T1000 (cell line): ENCODE measurements around the gene GRHL1.

ENCODE experiments used
- DNase-seq: peaks from one replicate; lab custom pipeline; 2025; ENCODE audit warnings: mixed read lengths; lab: John Stamatoyannopoulos, UW

The GRHL1 gene

DNA sequence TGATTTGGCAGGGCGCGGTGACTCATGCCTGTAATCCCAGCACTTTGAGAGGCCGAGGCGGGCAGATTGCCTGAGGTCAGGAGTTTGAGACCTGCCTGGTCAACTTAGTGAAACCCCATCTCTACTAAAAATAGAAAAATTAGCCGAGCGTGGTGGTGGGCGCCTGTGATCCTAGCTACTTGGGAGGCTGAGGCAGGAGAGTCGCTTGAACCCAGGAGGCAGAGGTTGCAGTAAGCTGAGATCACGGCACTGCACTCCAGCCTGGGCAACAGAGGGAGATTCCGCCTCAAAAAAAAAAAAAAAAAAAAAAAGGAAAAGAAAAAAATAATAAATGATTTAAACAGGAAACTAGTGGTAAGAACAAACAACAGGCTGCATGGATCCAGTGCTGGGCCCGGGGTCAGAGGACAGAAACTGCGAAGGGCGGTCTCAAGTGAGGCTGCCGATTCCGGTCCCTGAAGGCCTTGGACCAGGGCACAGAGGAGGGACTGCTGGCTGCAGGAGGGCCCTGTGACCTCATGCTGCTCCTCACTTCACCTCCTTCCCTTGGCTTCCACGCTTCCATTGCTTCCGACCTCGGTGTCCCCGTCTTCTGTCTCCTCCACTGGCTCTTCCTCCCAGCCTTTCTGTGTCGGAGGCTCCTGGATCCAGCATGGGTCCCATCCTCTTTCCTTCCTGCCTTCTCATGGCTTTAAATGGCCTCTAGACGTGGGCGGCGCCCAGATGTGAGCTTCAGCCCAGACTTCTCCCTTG is 2.1 kb upstream of the GRHL1 start:
- DNase-seq = no peak

DNA sequence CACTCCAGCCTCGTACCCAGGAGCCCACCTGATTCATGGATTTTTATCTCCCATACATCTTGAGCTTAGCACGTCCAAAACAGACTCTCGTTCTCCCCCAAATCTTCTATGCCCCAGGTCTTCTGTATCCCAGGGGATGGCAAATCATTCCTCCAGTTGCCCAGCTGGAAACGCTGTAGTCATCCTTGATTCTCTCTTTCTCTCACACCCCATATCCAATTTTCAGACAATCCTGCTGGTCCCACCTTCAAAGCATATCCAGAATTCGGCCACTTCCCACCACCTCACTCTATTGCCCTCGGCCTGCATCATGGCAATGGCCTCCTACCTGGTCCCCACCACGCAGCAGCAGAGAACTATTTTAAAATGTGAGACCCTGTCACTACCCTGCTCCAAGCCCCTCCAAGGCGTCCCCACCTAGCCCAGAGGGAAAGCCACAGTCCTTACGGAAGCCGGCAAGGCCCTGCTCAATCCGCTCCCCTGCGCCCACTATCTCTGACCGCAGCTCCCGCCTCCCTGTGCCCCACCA is 1.4 kb upstream of the GRHL1 start:
- DNase-seq = no peak

DNA sequence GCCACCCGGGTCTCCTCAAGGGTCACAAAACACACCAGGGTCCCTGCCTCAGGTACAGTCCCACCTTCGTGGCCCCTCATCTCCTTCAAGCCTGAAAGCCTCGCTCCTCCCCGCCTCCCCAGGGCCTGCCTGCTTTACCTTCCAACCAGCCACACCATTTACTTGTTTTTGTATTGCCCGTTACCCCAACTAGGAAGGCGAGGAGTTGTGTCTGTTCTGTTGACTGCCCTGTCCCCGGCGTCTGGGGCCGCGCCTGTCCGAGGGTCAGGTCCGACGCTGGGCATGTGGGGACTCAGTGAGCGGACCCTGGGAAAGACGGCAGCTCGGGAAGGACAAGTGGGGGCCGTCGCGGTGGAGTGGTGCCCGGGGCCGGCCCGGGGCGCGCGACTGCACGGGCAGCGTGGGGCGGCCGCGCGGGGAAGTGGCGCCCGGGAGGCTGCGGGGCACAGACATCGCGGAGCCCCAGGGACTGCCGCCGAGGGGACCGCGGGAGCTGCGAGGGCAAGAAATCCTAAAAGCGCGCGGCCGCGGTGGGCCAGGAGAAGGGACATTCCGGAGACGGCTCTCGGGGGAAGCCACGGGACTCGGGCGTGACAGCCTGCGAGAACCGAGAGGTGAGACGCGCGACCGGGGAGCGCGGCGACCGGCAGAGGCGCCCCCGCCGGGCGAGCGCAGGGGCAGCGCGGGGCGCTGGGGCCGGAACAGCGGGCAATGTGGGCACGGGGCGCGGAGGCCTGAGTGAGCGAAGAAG is 797 bp upstream of the GRHL1 start:
- DNase-seq = no peak

DNA sequence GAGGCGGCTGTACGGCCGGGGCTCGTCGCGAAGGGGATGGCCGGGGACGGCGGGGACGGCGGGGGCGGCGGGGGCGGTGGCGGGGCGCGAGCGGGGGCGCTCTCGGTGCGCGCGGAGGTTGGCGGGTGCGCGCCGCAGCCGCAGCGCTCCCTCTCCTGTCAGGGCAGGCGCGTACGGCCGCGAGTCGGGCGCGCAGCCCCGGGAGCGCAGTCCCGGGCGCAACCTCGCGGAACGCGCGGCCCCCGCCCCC is 296 bp upstream of the GRHL1 start:
- DNase-seq = no peak

DNA sequence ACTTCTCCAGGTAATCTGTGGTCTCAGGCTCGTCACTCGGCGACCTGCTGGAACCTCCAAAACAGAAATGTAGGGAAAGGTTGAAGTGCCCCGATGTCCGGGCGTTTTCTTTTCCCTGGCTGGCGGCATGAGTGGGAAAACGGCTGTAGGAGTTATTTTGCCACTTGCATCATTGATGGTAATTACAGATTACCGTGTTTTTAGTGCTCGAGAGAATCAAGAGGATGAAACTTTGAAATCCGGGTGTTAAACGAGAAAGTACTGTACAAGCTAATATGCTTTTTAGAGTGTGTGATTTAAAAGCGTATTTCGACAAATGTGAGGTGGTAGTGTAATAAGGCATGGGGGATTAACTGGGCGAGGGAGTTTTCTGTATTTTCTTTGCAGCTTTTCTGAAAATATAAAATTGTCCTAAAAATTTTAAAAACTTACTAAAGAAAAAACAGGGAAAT is 819 bp downstream of the GRHL1 start:
- no peak for DNase-seq

DNA sequence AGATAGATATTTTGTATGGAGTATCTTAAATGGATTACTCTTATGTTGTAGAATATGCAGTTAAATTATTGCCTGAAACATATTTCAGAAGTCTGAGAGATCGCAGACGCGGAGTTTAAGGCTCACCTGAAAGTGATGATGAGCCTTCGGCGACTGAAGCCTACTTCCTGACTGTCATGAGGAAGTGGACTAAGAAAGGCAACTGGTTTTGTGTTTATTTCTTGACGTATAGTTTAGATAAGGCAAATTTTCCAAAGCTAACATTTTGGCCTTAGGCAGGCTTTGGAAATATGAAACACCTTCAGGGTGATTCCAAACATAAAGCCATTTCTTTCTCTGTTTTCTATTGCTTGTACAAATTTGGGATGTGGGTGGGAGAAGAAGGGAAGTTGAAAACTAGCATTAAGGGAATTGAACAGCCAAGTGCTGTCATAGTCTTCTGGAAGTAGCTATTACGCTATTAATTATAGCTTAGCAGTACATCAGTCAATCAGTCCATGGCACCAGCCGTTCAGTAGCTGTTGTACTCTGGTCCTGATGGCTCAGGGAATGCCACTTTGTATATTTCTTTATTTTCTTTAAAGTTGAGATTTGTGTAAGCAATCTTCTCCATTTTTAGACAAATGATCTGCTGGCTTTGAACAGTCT is 1.5 kb downstream of the GRHL1 start:
- DNase-seq = no peak

DNA sequence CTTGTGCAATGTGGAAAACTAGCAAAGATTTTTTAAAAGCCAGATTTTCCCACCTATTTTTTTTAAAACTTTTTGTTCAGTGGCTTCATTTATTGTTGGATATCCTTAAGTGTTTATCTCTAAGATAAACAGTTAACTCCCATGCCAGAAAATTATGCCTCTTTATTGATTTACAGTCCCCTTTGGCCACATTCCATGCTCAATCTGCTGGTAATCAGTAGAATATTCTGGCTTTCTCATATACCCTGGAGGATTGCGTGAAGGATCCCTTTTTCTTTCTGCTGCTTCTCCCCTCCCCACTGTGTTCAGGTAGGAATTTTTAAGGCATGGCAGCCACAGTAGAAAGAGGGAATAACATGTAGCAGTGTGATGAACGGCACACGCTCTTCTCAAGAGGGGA is 2.6 kb downstream of the GRHL1 start:
- no peak for DNase-seq

DNA sequence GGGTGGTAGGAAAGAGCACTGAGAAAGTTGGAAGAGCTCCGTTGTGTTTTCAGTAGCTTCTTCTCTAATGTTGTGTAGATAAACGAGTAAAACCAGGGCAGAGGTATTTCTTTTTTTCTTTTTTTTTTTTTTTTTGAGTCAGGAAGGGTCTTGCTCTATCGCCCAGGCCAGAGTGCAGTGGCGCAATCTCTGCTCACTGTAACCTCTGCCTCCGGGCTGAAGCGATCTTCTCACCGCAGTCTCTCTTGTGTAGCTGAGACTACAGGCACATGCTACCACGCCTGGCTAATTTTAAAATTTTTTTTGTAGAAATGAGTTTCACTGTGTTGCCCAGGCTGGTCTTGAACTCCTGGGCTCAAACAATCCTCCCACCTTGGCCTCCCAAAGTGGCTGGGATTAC is 6.6 kb downstream of the GRHL1 start:
- no peak for DNase-seq

DNA sequence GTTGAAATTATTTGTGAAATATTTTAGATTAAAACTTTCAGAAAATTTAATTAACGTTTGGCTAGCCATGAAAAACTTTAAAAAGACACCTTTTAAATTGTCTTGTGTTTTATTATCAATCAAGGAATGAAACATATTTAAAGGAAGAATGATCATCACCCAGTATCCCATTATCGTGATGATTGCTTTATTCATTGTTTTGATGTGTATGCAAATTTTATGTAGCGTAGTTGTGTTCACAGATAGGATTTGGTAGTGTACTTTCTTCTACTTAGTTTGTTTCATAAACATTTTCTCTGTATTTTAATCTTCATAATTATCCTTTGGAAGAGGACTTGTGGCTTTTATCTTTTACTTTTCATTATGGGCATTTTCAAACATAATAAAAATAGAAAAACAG is 7.8 kb downstream of the GRHL1 start:
- DNase-seq = no peak

DNA sequence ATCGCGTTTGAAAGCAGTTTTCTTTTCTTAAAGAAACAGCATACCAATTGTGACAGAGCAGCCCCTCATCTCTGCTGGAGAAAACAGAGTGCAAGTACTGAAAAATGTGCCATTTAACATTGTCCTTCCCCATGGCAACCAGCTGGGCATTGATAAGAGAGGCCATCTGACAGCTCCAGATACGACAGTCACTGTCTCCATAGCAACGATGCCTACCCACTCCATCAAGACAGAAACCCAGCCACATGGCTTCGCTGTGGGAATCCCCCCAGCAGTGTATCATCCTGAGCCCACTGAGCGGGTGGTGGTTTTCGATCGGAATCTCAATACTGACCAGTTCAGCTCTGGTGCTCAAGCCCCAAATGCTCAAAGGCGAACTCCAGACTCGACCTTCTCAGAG is 9.5 kb downstream of the GRHL1 start:
- DNase-seq = no peak

DNA sequence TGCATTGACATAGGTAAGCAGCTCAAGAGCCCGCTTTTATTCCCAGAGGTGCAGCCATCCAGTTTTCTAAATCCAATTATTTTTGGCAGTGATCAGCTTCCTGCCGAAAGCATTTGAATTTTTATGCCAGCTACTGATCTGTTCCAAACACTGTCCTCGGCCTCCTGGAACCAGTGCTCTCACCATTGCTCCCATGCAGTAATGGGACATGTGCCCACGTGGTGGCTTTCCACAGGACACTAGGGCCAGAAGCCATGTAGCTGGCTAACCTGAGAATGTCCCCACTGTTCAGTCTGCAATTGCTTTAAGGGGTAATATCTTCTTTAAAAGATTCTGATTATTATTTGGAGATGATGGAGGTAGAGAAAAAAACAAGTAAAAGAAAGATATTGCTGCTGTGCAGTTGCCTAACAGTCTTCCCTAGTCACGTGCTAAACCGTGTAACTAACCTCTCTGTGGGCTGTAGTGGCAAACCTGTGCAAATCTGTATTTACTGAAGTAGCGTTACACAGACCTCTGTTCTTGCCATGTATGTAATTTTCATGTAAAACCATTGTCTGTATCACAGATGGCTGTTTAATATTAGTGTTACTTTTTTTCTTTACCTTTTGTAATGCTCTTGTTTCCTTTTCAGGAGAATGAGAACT is 13.0 kb downstream of the GRHL1 start:
- DNase-seq = no peak

DNA sequence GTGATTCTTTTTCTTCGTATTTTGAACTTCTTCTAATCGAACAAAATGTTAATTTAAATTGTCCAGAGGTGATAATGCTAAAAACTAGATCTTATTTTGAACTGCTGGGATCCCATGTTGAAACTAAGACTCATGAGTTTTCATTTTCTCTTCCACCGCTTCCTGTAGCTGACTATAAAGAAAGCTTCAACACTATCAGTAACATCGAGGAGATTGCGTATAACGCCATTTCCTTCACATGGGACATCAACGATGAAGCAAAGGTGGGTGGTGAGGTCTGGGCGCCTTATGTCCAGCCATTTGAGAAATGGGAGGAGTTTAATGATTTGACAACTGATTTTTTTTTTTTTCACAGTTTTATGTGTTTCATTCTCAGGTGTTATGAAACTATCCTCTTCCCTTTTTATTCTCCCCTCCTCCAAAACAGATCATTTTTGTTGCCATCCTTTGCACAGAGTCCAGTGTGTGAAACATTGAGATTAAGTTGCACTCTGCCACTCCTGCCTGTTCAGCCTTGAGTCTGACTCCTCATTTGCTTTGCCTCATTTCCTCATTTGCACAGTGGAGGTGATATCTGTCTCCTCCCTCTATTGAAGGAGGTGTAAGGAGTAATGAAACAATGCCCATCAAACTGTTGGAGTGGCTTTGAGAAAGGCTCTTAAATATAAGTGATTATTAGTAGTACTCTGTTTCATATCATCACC is 13.8 kb downstream of the GRHL1 start:
- DNase-seq = no peak

DNA sequence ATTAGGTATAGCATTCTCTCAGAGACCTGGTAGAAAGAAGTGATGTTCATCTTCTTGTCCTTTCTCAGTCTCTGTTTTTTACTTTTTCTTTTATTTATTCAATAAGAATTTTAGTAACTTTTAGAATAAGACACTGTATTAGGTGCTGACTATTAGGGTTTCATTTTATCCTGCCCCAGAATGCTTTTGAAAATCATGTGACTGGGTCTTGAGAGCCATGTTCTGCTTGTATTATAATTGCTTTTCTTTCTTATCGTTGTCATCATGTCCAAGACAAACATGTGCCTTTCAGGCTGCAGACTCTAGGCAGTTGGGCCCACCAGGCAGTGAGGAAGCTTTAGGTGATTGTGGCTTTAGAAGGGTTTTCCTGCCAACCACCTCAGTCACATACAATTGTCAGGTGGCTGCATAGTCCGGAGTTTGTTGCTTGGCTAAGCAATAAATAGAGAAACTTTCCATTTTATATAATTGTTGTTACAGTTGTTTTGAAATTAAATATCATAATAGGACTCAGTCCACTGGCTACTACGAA is 15.1 kb downstream of the GRHL1 start:
- no peak for DNase-seq

DNA sequence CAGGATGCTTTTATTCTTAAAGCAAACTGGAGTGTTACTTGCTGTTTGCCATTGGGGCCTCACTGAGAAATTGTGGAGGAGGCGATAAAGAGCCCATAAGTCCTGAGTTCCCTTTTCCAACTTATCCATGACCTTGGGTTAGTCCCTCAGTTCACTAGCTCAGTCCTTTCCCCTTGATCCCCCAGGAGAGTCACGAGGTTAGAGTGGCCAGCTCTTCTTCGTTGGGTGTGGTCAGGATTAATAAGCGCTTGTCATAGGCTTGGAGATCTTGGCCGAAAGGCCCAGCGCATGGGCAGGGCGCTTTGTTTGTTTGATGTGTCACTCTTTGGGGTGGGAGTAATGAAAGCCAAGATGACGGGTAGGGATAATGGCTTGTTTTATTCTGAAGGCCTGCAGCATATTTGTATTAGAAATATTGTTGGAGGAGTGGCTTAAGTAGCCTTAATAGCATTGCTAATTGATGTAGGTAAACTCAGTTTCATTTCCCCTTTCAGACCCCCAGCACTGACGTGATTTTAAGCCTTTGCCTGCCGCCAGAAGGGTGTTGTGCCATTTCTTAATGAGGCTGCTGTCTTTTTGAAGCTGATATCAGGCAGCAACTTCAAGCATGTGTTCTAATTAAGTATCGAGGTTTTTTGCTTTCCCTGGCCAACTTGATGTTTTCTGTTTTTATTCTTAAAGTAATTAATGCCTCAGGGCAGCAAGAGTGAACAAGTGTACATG is 15.7 kb downstream of the GRHL1 start:
- no peak for DNase-seq

DNA sequence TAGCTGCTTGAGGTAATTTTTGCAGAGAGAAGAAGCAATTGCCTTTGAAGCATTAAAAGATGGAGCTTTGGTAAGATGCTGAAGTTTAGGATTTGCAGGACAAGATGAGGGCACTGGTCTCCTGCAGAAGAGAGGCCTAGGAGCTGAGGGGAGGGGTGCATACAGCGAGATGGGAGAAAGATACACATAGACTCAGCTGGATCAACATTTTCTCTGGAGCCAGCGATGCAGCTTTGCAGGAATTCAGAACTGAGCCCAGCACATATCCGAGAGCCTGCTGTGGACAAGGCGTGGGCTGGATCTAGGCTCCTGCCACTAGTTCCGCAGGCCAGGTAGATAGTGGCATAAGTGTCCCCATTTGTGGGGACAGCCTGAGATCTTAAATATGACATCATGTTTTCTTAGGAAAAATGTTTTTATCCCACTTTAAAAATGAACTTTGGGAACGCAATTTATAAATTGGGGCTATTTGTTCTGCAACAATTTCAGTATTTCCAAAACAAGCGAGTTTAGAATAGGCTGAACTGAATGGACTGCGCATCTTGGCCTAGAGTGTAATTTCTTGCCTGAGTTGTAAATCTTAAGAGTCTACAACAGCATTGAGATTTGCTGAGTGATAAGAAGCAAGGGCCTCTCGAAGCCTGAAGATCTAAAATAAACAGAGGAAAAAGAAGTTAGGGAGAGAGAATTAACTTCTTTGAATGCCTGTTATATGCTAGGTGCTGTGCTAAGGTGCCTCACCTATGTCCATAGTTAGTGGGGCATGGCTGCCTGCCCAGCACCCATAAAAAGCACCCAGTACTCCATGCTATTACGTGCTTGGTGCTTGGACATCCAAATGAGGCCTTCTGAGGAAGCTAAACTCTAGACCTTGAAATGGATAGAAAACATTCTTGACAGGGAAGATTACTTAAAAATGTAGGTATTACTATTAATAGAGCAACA is 17.3 kb downstream of the GRHL1 start:
- no peak for DNase-seq

DNA sequence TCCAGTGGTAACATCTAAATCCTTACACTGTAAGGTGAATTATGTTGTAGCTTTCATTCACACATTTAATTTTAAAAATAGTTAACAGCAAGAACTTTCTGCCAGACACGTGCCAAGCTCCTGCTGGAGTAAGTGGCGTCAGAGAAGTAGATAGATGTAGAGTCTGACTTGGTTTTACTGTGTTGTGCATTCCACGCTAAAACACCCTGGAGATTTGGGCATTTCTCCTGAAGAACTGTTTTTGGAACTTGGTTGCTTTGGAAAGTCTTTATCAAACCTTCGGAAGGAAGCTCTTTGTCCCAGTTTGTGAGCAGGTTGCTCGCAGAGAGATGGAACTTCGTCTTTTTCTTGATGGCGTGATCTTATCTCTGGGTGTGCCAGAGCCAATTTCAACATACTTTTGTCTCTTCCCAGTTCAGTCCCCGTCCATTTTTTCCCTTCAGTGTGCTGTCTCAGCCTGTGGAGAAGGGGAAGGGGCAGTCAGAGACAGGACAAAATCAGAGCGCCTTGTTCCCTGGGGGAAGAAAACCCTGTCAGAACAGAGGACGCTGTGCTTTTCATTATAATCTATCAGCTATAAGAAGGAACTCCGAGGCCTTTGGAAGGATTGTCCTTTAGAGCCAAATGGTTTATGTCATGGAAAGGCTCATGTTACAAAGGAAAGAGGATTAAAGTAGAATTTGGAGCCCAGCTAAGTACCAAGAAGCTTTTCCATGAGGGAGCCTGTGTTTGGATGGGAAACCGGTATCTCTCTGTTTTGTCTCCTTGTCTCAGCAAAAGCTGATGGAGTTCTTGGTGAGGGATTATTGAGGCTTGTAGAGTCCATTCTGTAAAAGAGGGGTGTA is 18.9 kb downstream of the GRHL1 start:
- no peak for DNase-seq

DNA sequence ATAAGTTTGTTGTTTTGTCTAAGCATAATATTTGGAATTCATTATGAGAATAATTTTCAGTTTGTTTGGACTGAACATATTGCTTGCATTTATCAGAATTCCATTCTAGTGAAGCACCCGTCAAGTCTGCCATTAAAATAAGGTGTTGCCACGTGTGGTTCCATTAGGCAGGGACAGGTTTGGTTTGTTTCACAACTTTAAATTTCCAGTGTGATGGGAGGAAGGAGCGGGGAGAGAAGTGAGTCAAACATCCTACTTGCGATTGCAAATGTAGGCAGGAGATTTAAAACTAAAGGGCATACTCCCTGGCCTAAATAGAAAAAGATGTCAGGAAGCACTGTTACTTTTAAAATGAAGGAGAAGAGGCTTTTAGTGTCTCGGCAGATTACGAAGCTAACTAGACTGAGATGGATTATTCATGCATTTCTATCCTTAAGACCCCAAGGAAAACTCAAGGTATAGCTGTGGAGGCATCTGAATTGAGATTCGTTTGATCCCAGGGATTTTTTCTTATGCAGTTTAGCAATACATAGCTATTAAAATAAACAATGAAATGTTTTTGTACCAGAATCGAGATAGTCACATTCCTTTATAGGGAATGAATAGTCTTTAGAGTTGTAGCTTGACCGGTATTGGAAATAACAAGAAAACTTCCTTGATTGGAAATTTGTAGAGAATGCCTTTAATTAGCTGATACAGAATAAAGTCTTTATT is 19.8 kb downstream of the GRHL1 start:
- DNase-seq = no peak

DNA sequence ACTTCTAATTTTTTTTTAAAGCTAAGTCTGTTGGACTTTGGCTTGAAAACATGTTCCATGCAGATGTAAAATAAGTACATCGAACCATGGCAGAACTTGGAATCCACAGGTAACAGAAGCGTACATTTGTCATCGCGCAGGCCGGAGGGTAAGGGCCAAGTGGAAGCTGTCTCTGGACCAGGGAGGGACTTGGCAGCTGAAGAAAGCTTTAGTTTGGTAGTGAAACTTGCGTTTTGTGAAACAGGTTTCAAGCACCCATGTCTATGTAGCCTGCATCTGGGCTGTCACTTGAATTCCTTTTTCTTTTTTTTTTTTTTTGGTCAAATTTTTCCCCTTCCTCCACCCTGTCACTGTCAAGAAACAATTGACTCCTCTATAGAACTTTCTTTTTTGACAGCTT is 20.4 kb downstream of the GRHL1 start:
- DNase-seq = no peak
